Right hindlimb (tissue), 1 donor: ENCODE measurements around the gene RNF39.

Experiments
- DNase-seq: peaks from one replicate; pipeline ENCODE4 v3.0.0-alpha.2; 2018

Gene RNF39

DNA sequence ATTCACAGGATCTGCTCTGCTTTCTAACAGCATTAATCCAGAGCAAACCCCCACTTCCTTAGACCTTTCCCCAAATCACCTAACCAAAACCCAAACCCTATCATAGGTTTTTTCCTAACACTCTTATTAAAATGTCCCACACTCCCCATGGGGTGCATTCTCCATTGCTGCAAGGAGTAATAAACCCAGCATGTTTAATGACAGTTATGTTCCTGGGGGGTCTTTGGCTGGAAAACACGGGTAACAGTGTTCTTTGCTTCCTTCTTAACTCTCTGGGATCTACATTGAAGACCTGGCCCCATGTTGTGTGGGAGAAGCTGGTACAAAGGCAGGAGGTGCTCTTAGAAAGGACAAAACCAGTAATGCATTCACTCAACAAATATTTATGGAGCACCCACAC lies 21.3 kb upstream of the RNF39 start:
- DNase-seq: no peak

DNA sequence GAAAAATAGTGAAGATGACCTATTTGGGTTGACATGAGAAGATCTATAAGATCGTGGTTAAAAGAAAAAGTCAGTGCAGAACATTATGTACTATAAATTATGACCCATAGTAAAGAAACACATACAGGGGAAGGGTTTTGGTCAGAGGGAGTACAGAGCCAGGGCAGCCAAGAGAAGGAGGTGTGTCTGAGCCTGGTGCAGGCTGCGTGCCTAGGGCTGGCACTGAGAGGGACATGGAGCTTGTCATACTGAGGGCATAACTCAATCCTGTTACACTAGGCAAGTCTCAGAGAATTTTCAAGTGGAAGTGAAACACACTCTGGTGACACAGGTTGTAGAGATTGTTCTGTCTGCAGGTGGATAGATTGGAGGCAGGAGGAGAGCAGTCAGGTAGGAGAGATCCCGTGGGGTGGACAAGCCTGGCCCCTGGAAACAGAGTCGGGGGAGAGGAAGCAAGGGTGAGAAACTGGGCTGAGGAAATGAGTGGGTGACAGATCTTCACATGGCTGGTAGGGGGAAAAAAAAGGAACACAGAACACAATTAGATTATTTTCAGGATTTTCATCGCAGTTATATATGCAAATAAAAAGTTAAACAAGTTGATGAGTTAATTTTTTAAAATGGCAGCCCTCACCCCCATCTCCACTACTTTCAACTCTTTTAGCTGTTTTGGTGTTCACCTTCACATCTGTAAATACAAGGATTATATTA lies 18.5 kb upstream of the RNF39 start:
- no peak for DNase-seq

DNA sequence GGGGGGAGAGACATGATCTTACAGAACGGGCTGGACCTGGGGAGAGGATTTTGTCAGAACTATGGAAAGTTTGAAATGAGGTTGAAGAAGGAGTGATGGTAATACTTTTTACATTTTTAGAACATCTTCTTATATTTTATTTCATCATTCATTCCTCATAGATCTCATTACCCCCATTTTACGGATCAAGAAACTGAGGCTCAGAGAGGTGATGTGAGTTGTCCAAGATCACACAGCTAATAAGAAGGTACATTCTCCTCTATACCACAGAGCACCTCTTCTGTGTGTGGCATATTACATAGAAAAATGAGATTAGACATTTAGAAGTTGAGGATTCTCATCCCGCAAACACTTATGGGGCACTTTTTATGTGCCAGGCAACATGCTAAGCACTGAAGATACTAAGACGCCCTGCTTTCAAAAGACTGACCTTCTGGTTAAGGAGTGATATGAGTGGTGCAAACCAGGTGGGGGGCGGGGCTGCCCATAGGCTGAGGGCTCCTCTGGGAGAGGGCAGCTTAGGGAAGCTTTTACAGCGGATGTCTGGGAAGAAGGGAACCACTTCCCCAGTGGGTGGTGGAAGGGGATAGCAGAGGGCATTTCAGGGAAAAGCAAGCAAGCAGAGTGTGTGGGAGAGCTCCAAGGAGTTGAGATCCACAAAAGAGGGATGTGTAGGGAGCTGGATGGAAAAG lies 17.4 kb upstream of the RNF39 start:
- no peak for DNase-seq

DNA sequence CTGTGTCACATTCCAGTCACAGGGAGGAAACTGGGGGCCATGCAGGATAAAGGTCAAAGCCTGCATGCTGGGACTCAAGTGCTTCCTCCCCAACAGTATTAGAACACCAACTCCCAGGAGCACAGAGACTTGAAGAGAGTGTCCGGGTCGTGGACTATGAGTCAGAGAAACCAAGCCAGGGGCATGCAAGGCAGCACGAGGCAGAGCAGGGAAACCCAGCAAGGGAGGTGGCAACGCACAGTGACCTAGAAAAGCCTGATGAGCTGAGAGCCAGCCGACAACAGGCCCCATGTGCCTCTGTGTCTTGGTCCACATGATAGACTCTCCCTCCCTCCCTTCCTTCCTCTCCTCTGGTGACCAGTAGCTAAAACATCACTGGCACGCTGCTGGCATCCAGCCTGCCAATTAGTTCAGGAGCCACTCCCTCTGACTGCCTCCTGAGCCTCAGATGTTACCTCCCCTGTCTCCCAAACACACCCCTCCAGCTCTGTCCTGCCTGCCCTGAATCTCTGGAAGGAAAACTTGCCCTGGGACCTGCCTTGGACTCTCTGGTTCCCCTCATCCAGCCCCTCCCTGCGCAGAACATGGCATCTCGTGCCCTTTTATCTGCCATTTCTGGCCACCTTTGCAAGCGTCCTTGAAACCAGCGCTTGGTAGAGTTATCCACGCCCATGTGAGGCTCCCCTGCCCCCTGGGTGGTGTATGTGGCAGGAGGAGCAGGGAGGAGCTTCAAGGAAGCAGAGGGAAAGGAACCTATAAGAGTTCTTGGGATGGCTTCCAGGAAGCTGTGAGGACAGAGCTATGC lies 16.2 kb upstream of the RNF39 start:
- no peak for DNase-seq

DNA sequence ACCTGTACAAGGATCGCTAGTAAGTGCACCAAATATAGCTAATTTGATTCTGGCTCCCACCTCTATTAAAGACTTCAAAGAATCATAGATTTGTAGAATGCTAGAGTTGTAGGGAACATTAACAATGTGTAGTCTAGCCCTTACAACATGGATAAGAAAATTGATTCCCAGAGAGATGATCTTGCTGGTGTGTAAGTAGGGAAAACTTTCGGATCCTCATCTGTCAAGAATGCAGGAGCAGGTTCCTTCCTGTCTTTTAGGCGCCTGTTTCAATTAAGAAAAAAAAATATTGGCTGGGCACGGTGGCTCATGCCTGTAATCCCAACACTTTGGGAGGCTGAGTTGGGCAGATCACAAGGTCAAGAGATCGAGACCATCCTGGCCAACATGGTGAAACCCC lies 12.3 kb upstream of the RNF39 start:
- DNase-seq: no peak

DNA sequence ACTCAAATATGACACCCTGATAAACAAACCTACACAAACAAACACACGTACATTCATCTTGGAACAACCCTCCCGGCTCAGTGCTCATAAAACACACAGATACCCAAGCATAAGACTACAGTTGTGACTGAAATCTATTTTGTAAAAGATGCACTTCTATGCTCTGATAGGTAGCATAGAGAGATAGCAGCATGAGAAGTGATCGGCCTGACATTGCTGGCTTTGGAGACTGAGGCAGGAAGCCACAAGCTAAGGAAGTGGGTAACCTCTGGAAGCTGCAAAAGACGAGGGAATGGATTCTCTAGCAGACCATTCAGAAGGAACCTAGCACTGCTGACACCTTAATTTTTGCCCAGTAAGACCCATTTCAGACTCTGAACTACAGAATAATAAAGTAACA lies 1.6 kb upstream of the RNF39 start:
- no peak for DNase-seq

DNA sequence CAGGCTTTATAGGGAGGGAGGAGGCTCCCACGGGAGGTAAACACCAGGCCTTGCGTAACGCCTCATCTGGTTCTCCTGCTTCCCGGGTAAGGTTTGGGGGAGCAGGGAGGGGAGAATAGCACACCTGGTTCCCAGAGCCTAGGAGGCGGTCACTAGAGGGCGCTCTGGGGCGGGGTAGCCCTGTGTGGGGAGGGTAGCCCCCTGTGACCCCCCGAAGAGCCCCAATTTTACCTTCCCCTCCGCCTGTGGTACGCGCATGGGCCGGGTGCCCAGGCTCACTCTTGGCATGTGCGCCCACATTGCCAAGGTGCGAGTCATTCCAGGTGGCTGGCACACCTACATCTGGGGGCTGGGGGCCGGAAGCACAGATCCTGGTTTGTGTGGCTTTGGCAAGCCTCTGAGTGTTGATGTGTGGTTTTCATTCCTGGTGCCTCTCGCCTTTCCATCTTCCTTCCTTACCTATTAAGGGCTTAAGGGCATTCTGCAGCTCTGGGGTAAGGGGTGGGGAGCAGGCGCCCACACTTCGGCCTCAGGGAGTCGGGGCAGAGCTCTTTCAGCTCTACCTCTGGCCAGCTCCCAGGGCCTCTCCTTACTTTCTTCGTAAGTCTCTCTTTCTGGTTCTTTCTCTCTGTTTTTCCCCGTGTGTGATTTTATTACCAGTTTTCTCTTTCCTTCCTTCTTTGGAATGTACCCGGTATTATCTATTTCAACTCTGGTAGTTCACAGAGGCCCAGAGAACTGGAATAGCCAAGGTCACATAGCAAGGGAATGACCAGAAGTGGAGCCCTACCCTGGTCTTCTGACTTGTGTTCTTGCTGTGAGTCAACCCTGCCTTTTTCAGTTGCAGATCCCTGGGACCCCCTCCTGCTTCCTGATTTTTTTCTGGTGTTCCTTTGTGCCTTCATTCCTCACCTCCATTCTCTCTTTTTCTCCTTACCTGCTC lies 492 bp upstream of the RNF39 start:
- no peak for DNase-seq

DNA sequence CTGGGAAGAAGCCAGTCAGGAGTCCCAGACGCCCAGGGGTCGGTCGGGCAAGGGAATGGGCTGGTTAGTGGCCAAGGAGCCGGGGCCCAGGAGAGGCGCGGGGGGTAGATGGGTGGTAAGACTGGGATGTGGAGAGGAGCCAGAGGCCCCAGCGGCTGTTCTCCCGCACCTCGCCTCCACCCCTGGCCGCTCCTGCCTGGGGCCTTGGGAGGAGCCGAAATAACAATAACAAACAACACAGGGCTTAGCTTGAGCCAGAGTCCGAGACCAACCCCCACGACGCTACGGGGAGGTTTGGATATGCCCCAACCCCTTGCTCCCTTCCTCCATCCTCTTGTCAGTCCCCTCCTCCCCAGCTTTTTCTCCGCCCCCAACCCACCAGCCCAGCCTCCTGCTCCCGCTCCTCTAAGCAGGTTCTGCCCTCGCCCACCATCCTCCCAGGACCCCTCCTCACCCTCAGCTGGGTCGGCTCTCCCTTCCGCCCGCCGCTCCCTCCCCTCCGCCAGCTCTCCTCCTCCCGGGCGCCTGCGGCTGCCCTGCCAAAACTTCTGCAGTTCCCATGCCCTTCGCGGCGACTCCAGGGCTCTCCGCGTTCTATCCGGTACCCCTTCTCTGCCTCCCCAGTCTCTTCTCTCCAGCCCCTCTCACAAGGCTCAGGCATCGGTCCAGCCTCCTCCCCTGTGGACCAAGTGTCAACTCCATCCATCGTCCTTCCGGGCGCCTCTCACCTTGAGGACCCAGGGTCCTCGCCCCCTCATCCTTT lies 1.1 kb downstream of the RNF39 start:
- peak; percentile 25 for DNase-seq

DNA sequence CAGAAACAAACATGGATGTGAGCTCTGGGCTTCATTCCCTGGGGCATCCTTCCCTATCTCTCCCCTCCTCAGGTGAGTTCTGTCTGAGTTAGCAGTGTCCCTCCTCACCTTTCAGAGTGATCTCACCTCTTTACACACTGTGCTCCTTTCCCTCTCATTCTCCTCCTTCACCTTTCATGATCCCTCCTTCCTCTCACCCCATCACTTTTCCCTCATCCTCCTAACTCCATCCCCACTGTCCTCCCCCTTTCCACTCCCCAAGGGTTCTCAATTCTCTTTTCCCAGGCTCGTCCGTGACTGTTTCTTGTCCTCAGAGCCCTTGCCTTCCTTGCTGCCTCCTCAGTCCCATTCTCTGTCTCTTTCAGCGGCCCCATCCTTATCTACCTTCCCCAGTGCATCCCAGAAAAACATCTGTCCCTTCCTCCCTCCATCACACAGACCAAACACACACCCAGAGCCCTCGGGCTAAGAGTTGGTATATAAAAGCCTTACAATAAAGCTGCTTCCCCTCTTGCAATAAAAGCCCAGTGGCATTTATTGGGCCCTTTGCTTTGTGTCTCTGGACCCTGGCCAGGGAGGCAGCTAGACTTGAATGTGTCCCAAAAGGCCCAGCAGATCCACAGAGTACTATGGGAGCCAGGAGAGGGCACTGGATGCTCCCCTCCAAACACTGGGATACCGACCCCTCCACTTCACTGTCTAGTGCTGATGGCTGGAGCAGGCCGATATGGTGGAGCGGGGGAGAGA lies 1.9 kb downstream of the RNF39 start:
- no peak for DNase-seq

DNA sequence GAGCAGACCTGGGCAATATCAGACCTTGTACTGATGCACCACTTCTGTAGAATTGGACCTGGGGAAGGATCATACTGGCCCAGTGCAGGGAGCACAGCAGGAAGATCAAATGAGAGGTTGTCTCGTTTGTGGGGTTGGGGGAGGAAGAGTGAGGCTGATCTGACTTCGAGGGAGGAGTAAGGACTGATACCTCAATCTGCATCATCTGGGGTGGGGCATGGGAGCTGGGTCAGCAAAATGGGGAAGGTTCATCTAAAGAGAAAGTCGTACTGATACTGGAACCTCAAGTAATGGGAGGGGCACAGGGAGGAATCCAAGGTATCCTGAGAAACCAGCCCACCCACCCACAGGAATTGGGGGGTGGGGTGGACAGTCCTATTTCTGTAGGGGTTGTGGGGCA lies 3.7 kb downstream of the RNF39 start:
- no peak for DNase-seq

DNA sequence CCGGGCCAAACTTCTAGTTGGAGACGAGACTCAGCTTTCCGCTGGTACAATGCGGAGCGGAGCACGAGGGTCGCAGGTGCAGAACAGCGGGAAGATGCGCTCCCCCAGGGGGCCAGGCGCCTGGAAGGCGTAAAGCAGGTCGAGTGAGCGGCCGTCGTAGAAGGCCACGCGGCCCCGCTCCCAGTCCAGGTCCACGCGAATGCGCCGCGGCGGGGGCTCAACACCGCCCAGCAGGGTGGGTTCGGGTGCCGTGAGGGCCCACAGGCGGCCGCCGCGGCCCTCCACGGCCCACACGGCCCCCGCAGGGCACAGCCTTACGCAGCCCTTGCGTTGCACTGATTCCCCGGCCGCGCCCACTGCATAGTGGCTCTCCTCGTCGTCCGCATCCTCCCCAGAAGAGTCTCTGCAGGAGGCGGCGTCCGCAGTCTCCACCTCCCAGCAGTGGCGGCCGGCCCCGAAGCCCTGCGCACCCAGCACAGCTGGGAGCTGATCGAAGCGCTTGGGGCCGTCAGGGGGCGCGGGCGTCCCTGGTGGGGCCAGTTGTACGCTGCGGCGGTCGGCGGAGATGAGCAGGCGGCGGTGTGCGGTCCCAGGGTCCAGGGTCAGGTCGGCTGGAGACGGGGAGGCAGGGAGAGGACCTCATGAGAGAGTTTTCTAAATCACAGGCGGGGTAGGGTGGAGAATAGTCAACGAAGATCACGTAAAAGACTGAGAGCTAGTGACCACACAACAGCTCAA lies 4.3 kb downstream of the RNF39 start:
- no peak for DNase-seq

DNA sequence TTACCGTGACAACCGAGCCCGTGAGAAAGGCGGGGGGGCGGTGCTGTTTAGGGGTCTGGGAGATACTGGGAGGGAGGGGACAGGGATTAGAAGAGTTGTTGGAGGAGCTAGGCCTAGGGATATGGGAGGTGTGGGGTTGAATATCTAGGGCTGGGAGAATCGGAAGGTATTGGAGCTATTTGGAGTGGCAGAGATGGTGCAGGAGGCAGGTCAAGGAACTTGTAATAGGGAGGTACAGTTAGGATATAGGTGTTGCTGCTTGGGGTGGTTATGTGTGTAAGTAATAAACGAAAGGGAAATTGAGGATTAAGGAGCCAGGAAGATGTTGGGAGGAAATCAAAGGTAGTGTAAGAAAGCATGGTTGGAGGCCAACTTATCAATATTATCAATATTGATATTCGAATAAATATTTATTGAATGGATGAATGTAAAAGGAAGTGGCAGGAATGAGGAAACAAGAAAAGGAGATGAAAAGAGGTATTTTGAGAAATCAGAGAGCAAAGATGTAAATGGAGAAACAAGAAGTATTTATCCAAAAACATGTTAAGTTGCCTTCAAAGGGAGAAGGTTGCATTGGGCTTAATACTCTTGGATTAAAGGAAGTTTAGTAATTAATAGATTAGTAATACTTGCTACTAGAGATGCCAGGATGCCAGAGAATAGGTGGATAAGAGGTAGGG lies 8.0 kb downstream of the RNF39 start:
- no peak for DNase-seq

DNA sequence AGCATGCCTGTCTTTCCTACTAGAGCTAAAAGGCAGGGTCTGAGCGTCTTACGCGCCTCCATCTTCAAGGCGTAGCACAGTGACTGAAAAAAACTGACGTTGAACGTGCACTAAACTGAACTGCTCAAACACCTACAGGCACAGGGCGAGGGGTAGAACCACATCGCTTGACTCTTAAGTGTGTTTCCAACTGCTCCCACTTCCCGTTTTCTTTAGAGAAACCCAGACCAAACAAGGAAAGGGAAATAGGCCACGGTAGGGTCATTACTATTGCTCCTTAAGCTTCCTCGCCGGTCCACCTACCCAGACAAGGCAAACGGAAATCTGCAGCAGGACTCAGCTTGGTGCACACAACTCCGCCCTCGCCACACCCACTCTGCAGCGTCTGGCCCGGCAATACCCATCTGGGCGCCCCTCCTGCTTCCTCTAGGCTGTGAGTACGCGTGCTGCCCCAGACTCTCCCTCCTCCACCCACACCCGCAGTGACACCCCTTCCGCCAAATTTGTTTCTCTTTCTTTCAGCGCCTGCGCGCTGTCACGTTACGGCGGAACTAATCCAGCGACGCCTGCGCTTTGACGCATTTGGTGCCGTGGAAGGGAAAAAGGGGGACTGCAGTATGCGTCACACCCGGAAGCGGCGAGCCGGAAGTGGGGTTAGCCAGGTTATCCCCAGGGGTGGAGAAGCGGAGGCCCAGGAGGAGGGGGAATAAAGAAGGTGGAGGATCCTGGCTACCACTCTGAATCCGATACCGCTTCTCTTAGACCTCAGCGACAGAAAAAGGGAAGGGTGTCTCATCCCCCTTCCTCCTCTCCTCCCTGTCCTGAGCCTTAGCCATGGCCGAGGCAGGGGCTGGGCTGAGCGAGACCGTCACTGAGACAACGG lies 8.8 kb downstream of the RNF39 start, which contains the start of gene PPP1R11:
Gene PPP1R11, plus strand, starts transcription at position 622 of the 883 bp plus-strand sequence. Its CDS starts 213 bp downstream, at position 835.
- peak; percentile 99 for DNase-seq

DNA sequence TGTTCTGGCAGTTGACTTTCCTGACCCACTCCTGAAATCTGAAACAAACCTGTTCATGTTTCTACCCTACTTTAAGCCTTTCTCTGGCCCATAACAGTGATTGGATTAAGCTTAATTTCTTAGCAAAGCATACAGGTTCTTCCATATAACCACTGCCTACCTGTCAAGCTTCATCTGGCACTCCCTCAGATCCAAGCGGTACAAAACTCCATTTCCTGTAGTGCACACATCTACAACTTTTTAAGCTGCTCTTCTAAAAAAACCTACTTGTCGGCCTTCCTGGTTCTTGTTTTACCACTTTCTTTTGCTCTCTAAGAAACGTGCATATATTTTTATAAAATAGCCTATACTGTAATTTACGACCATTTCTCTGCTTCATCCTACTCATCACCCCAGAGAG lies 9.5 kb downstream of the RNF39 start:
- DNase-seq: no peak

DNA sequence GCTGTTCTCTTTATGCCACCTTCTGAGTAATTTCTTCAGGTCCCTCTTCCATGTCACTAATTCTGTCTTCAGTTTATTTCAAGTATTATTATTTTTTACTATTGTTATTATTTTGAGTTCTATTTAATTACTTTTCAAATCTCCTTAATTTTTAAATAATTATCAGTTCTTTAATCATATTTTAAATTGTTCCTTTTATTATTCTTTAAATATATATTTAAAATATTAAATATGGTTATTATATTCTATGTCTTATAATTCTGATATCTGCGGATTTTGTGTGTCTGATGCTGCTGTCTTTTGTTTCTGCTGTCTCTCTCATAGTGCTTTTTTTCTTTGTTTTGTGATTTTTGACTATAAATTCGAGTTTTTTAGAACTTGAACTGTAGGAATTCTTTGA lies 12.3 kb downstream of the RNF39 start:
- no peak for DNase-seq

DNA sequence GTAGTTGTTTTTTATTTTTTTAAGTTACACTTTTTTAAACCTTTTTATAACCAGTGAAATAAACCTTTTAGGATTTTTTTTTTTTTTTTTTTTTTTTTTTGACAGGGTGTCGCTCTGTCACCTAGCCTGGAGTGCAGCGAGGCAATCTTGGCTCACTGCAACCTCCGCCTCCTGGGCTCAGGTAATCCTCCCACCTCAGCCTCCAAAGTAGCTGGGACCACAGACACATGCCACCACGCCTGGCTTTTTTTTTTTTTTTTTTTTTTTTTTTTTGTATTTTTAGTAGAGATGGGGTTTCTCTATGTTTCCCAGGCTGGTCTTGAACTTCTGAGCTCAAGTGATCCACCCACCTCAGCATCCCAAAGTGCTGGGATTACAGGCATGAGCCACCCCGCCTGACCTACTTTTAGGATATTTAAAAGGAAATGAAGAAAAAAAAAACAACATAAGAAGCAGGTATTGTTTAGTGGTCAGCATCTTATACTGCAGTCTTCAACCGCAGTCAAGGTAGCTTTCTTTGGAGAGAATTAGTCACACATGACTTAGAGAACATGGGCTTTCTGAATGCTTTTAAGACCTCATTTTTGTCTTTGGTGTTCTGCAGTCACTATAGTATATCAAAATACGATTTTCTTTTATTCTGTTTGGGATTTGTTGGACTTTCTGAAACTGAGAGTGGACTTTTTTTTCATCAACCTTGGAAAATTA lies 12.9 kb downstream of the RNF39 start:
- no peak for DNase-seq

DNA sequence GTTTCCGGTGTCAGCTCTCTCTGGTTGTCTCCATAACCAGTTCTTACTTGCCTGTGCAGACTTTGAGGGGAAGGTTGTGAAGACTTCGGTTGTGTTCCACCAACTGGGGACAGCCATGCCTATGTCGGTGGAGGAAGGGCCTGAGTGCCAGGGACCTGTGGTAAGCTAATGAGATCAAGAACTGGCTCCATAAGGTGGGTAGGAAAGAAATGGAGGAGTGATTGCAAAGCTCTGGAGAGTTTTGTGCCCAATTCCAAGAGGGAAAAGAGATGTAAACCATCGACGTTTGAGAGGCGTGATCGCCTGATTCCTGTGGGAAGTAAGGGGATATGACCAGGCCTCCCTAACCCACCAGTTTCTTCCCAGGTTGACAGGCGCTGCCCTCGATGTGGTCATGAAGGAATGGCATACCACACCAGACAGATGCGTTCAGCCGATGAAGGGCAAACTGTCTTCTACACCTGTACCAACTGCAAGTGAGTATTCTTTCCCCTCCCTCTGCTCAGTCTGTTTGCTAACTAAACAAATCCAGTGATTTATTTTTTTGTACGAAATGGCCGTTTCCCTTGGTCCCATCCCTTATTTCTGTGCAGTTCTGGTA lies 13.6 kb downstream of the RNF39 start:
- DNase-seq: no peak
